Measurements from ENCODE around the gene KANSL2. TPM values are rescaled to one million over a fixed set of nuclear protein-coding genes. Genes with fewer than 3 reads are reported as not detected.
A peak's percentile ranks its signal among the peaks of the same experiment; 100 is the strongest.
"Not testable (repeated sequence)": the region's sequence is repeated elsewhere in the genome, so short reads cannot be mapped to it uniquely, and the experiment has no call there.

KANSL2 gene
- polyA plus RNA-seq, 4 donors: 23.5 to 38.9 (median 28.5) TPM

GRCh38 chr12:48682533-48682905 is 481 bp upstream of the KANSL2 start:
- Histone ChIP-seq H3K4me3 (ENCODE audit: low read depth in 1 of 3, low read length in 3 of 3) (peak overlapping the region; percentile 44 to 93 (median 60)), H3K27ac (ENCODE audit: low read depth in 1 of 3, low read length in 2 of 3) (peak overlapping the region in 2 of 3 donors; percentile 29 to 68), H3K4me1 (ENCODE audit: control insufficient read depth in 3 of 3, insufficient read depth in 2 of 3, low read depth in 1 of 3, low read length in 2 of 3) (peaks cover 2 to 19% (median 12%) of the 10 kb centered on the region in 3 donors), H3K36me3 (ENCODE audit: control insufficient read depth in 3 of 3, insufficient read depth in 2 of 3, low read depth in 1 of 3, low read length in 3 of 3) (peaks cover 0 to 12% (median 6%) of the 10 kb centered on the region in 3 donors)
- WGBS, 3 donors: 7 to 16% (median 11%) methylated on average over 19 of the region's 19 CpGs
- FAIRE-seq; DNase-seq; H3K27me3 ChIP-seq (ENCODE audit: control insufficient read depth in 3 of 3, insufficient read depth in 3 of 3, low read length in 3 of 3); H3K9me3 ChIP-seq (ENCODE audit: control insufficient read depth in 2 of 2, insufficient read depth in 1 of 2, low read depth in 1 of 2, low read length in 1 of 2): not testable (repeated sequence)

GRCh38 chr12:48681399-48681709 is 684 bp downstream of the KANSL2 start:
- no peak for DNase-seq
- Histone ChIP-seq H3K36me3 (ENCODE audit: control insufficient read depth in 3 of 3, insufficient read depth in 2 of 3, low read depth in 1 of 3, low read length in 3 of 3) (peaks cover 0 to 17% (median 6%) of the 10 kb centered on the region in 3 donors), H3K9me3 (ENCODE audit: control insufficient read depth in 2 of 2, insufficient read depth in 1 of 2, low read depth in 1 of 2, low read length in 1 of 2) (no peaks in the 10 kb centered on the region), H3K27me3 (ENCODE audit: control insufficient read depth in 3 of 3, insufficient read depth in 3 of 3, low read length in 3 of 3) (no peaks in the 10 kb centered on the region), H3K4me1 (ENCODE audit: control insufficient read depth in 3 of 3, insufficient read depth in 2 of 3, low read depth in 1 of 3, low read length in 2 of 3) (peaks cover 2 to 19% (median 12%) of the 10 kb centered on the region in 3 donors), H3K27ac (ENCODE audit: low read depth in 1 of 3, low read length in 2 of 3) (peak overlapping the region; percentile 77 to 98 (median 94)), H3K4me3 (ENCODE audit: low read depth in 1 of 3, low read length in 3 of 3) (peak overlapping the region; percentile 83 to 93 (median 87))
- 0 to 1% (median 1%) methylated on average over 11 of the region's 11 CpGs for WGBS, 3 donors
- no peak for FAIRE-seq

- H3K36me3 ChIP-seq (ENCODE audit: control insufficient read depth in 3 of 3, insufficient read depth in 2 of 3, low read depth in 1 of 3, low read length in 3 of 3): peaks cover 2 to 22% (median 6%) of the 10 kb centered on the region in 3 donors
- H3K9me3 ChIP-seq (ENCODE audit: control insufficient read depth in 2 of 2, insufficient read depth in 1 of 2, low read depth in 1 of 2, low read length in 1 of 2): no peaks in the 10 kb centered on the region
- 70 to 82% (median 74%) methylated on average over 13 of the region's 13 CpGs for WGBS, 3 donors
- H3K4me3 ChIP-seq (ENCODE audit: low read depth in 1 of 3, low read length in 3 of 3): peak overlapping the region in 2 of 3 donors; percentile 83 to 93
- no peak for DNase-seq
- no peak overlapping the region for H3K27ac ChIP-seq (ENCODE audit: low read depth in 1 of 3, low read length in 2 of 3)
- peaks cover 2 to 19% (median 12%) of the 10 kb centered on the region in 3 donors for H3K4me1 ChIP-seq (ENCODE audit: control insufficient read depth in 3 of 3, insufficient read depth in 2 of 3, low read depth in 1 of 3, low read length in 2 of 3)
- no peak for FAIRE-seq
- no peaks in the 10 kb centered on the region for H3K27me3 ChIP-seq (ENCODE audit: control insufficient read depth in 3 of 3, insufficient read depth in 3 of 3, low read length in 3 of 3)
These were observed 1.2 kb downstream of the KANSL2 start for GRCh38 chr12:48680861-48681260.

- peaks cover 2 to 35% (median 6%) of the 10 kb centered on the region in 3 donors for H3K36me3 ChIP-seq (ENCODE audit: control insufficient read depth in 3 of 3, insufficient read depth in 2 of 3, low read depth in 1 of 3, low read length in 3 of 3)
- no peak overlapping the region for H3K27ac ChIP-seq (ENCODE audit: low read depth in 1 of 3, low read length in 2 of 3)
- no peaks in the 10 kb centered on the region for H3K27me3 ChIP-seq (ENCODE audit: control insufficient read depth in 3 of 3, insufficient read depth in 3 of 3, low read length in 3 of 3)
- 53 to 62% (median 58%) methylated on average over 3 of the region's 3 CpGs for WGBS, 3 donors
- H3K9me3 ChIP-seq (ENCODE audit: control insufficient read depth in 2 of 2, insufficient read depth in 1 of 2, low read depth in 1 of 2, low read length in 1 of 2): no peaks in the 10 kb centered on the region
- H3K4me1 ChIP-seq (ENCODE audit: control insufficient read depth in 3 of 3, insufficient read depth in 2 of 3, low read depth in 1 of 3, low read length in 2 of 3): peaks cover 2 to 19% (median 12%) of the 10 kb centered on the region in 3 donors
- FAIRE-seq: no peak
- DNase-seq: no peak
- H3K4me3 ChIP-seq (ENCODE audit: low read depth in 1 of 3, low read length in 3 of 3): no peak overlapping the region
These were observed 3.4 kb downstream of the KANSL2 start for GRCh38 chr12:48678551-48679185.

- 85 to 89% (median 87%) methylated on average over 8 of the region's 8 CpGs for WGBS, 3 donors
- no peak for FAIRE-seq
These were observed 10.7 kb downstream of the KANSL2 start for GRCh38 chr12:48671231-48671856.

GRCh38 chr12:48668996-48669395 is 13.0 kb downstream of the KANSL2 start:
- 93 to 94% (median 93%) methylated on average over 14 of the region's 14 CpGs for WGBS, 3 donors
- Histone ChIP-seq H3K9me3 (ENCODE audit: control insufficient read depth in 2 of 2, insufficient read depth in 1 of 2, low read depth in 1 of 2, low read length in 1 of 2) (no peaks in the 10 kb centered on the region), H3K27ac (ENCODE audit: low read depth in 1 of 3, low read length in 2 of 3) (no peak overlapping the region), H3K36me3 (ENCODE audit: control insufficient read depth in 3 of 3, insufficient read depth in 2 of 3, low read depth in 1 of 3, low read length in 3 of 3) (peaks cover 12 to 59% (median 23%) of the 10 kb centered on the region in 3 donors), H3K4me1 (ENCODE audit: control insufficient read depth in 3 of 3, insufficient read depth in 2 of 3, low read depth in 1 of 3, low read length in 2 of 3) (no peaks in the 10 kb centered on the region), H3K4me3 (ENCODE audit: low read depth in 1 of 3, low read length in 3 of 3) (no peak overlapping the region), H3K27me3 (ENCODE audit: control insufficient read depth in 3 of 3, insufficient read depth in 3 of 3, low read length in 3 of 3) (no peaks in the 10 kb centered on the region)
- FAIRE-seq (no peak), DNase-seq (no peak)

More at GRCh38 chr12:48671231-48671856, 10.7 kb downstream of the KANSL2 start:
- Histone ChIP-seq H3K9me3 (ENCODE audit: control insufficient read depth in 2 of 2, insufficient read depth in 1 of 2, low read depth in 1 of 2, low read length in 1 of 2) (no peaks in the 10 kb centered on the region), H3K4me1 (ENCODE audit: control insufficient read depth in 3 of 3, insufficient read depth in 2 of 3, low read depth in 1 of 3, low read length in 2 of 3) (no peaks in the 10 kb centered on the region), H3K27me3 (ENCODE audit: control insufficient read depth in 3 of 3, insufficient read depth in 3 of 3, low read length in 3 of 3) (no peaks in the 10 kb centered on the region), H3K27ac (ENCODE audit: low read depth in 1 of 3, low read length in 2 of 3) (no peak overlapping the region), H3K36me3 (ENCODE audit: control insufficient read depth in 3 of 3, insufficient read depth in 2 of 3, low read depth in 1 of 3, low read length in 3 of 3) (peaks cover 8 to 58% (median 23%) of the 10 kb centered on the region in 3 donors), H3K4me3 (ENCODE audit: low read depth in 1 of 3, low read length in 3 of 3) (no peak overlapping the region)
- no peak for DNase-seq

- H3K9me3 ChIP-seq (ENCODE audit: control insufficient read depth in 2 of 2, insufficient read depth in 1 of 2, low read depth in 1 of 2, low read length in 1 of 2): no peaks in the 10 kb centered on the region
- no peak for FAIRE-seq
- peaks cover 11 to 48% (median 23%) of the 10 kb centered on the region in 3 donors for H3K36me3 ChIP-seq (ENCODE audit: control insufficient read depth in 3 of 3, insufficient read depth in 2 of 3, low read depth in 1 of 3, low read length in 3 of 3)
These were observed 22.2 kb downstream of the KANSL2 start for GRCh38 chr12:48659863-48660262.

GRCh38 chr12:48651681-48652080 is 30.4 kb downstream of the KANSL2 start:
- Histone ChIP-seq H3K4me1 (ENCODE audit: control insufficient read depth in 3 of 3, insufficient read depth in 2 of 3, low read depth in 1 of 3, low read length in 2 of 3) (no peaks in the 10 kb centered on the region), H3K27me3 (ENCODE audit: control insufficient read depth in 3 of 3, insufficient read depth in 3 of 3, low read length in 3 of 3) (no peaks in the 10 kb centered on the region), H3K9me3 (ENCODE audit: control insufficient read depth in 2 of 2, insufficient read depth in 1 of 2, low read depth in 1 of 2, low read length in 1 of 2) (no peaks in the 10 kb centered on the region), H3K36me3 (ENCODE audit: control insufficient read depth in 3 of 3, insufficient read depth in 2 of 3, low read depth in 1 of 3, low read length in 3 of 3) (peaks cover 19 to 38% (median 21%) of the 10 kb centered on the region in 3 donors), H3K4me3 (ENCODE audit: low read depth in 1 of 3, low read length in 3 of 3) (no peak overlapping the region), H3K27ac (ENCODE audit: low read depth in 1 of 3, low read length in 2 of 3) (no peak overlapping the region)
- FAIRE-seq (no peak), DNase-seq (no peak)
- 69 to 81% (median 73%) methylated on average over 4 of the region's 4 CpGs for WGBS, 3 donors

More at GRCh38 chr12:48659863-48660262, 22.2 kb downstream of the KANSL2 start:
- Histone ChIP-seq H3K4me3 (ENCODE audit: low read depth in 1 of 3, low read length in 3 of 3) (no peak overlapping the region), H3K27ac (ENCODE audit: low read depth in 1 of 3, low read length in 2 of 3) (no peak overlapping the region), H3K4me1 (ENCODE audit: control insufficient read depth in 3 of 3, insufficient read depth in 2 of 3, low read depth in 1 of 3, low read length in 2 of 3) (no peaks in the 10 kb centered on the region), H3K27me3 (ENCODE audit: control insufficient read depth in 3 of 3, insufficient read depth in 3 of 3, low read length in 3 of 3) (no peaks in the 10 kb centered on the region)
- DNase-seq: no peak
- 95 to 97% (median 96%) methylated on average over 4 of the region's 4 CpGs for WGBS, 3 donors
